GM12872 (cell line): ENCODE data around the gene CIAO2B.

Experiments used
- TF ChIP-seq, protein P1 (sequence below): IDR thresholded peaks from 3 replicates; pipeline ENCODE4 v1.5.1; 2011; ENCODE audit warnings: low read depth, mild to moderate bottlenecking, low read length, moderate library complexity; ENCODE audit not compliant: insufficient read depth

Gene CIAO2B

GRCh38 chr16:66936462-66936861 lies 2.3 kb upstream of the CIAO2B start:
- TF ChIP-seq, protein P1, sequence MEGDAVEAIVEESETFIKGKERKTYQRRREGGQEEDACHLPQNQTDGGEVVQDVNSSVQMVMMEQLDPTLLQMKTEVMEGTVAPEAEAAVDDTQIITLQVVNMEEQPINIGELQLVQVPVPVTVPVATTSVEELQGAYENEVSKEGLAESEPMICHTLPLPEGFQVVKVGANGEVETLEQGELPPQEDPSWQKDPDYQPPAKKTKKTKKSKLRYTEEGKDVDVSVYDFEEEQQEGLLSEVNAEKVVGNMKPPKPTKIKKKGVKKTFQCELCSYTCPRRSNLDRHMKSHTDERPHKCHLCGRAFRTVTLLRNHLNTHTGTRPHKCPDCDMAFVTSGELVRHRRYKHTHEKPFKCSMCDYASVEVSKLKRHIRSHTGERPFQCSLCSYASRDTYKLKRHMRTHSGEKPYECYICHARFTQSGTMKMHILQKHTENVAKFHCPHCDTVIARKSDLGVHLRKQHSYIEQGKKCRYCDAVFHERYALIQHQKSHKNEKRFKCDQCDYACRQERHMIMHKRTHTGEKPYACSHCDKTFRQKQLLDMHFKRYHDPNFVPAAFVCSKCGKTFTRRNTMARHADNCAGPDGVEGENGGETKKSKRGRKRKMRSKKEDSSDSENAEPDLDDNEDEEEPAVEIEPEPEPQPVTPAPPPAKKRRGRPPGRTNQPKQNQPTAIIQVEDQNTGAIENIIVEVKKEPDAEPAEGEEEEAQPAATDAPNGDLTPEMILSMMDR: no peak

DNA sequence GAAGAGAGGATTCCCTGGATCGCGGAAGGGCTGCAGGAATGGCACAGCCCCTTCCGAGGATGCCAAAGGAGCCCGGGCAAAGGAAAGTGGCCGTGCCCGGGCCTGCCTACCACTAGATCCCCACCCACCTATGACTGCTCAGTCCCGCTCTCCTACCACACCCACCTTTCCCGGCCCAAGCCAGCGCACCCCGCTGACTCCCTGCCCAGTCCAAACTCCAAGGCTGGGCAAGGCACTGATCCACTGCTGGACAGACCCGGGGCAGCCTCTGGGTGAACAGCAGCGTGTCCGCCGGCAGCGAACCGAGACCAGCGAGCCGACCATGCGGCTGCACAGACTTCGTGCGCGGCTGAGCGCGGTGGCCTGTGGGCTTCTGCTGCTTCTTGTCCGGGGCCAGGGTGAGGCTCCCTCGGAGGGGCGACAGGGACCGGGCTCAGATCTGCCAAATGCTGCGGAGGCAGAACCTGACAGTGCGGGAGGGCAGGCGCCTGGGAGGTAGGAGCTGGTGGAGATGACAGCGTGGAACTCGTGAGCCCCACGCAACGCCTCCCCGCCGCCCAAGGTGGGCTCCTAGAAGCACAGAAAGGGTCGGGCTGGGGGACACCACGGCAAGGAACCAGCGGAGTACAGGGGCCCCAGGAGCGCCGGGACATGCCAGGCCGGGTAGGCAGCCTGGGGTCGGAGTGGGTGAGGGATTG lies 1.3 kb upstream of the CIAO2B start, which contains the start of gene CES2:
Gene CES2, plus strand, starts transcription at position 203 of the 698 bp plus-strand sequence. Its CDS starts 120 bp downstream, at position 323.
- TF ChIP-seq, protein P1: no peak

GRCh38 chr16:66933776-66934137 lies 445 bp downstream of the CIAO2B start:
- TF ChIP-seq, protein P1: no peak

DNA sequence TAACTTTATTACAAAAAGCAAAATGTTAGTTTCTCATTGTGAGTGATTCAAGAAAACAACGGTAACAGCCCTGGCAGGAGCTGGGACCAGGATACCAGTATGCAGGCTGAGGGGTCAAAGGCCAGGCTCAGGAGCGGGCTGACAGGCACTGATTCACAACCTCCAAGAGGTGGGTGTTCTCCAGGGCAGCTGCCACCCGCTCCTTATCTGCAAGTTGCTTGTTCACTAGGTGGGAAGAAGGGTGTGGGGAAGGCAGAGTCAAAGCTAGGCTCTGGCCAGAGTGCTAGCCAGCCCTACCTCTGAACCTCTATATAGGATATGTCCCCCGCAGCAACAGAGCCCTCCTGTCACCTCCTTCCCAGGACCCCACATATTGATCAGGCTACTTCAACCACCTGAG lies 2.1 kb downstream of the CIAO2B start:
- TF ChIP-seq, protein P1: no peak

DNA sequence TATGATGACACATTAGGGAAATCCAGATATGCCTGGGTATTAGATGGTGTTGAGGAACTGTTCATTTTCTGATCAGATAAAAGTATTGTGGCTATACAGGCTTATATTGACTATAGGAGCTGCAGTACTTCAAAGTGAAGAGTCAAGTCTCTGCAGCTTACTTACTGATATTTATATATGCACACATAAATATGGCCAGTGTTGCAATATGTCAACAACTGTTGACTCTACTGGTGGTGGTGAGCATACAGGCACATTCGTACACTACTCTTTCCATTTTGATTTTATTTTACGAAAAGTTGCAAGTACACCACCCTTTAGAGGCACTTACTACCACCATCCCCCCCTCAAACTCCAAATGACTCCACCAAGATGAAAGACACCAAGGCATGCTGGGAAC lies 2.5 kb downstream of the CIAO2B start:
- TF ChIP-seq, protein P1: no peak

DNA sequence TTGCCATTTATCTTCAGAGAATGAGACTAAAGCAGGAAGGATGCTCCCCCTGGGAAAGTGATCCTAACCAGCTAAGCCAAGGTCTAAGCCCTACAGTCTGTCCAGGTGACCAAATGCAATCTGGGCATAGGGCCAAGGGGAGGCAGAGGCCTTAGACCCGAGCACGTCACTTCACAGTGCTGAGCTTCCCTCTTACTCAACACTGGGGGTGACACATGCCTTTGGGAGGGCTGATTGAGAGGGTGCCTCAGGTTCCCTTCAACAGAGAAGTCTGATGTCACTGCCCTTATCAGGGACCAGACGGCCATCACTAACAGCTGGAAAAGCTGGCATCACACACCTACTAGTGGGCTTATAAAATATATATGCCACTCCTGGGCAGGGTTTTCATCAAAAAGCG lies 4.0 kb downstream of the CIAO2B start:
- TF ChIP-seq, protein P1: no peak

- TF ChIP-seq, protein P1: peak; percentile 58; the same call in 2 of the 3 replicates
Measured at GRCh38 chr16:66928702-66929388, 5.4 kb downstream of the CIAO2B start.
